IMR-90 (cell line): ENCODE results near the gene NSUN6. TPM values are rescaled to one million over a fixed set of nuclear protein-coding genes. Genes with fewer than 3 reads are reported as not detected.

Source experiments
- ATAC-seq: fragments of 200-7000 bp; cut with Tn5 transposase; 2 replicates; pipeline ENCODE4 v1.9.1; 2020; ENCODE audit warnings: low read depth, mild to moderate bottlenecking, moderate library complexity
- BruUV-seq: library from RNA; stranded (reverse); fragments of 400-500 nt; replicated peaks from 2 replicates; lab custom pipeline; 2021; lab: Mats Ljungman, UMichigan
- CTCF ChIA-PET: fragments of 300-600 bp; formaldehyde crosslinking; extraction: SDS; loops from one replicate; lab custom pipeline; 2021; ENCODE audit warnings: antibody characterized with exemption; lab: Yijun Ruan, JAX
- POLR2A ChIA-PET: fragments of 300-600 bp; sonication (Branson Sonifier 250); formaldehyde crosslinking; loops from one replicate; lab custom pipeline; 2022; ENCODE audit warnings: antibody characterized with exemption; ENCODE audit not compliant: unreplicated experiment; lab: Charles Lee
- DNase-seq: peaks from one replicate; pipeline ENCODE4 v3.0.0; 2013
- H2AFZ ChIP-seq: replicated peaks from 2 replicates; pipeline ENCODE3; 2013; ENCODE audit warnings: low read length, mild to moderate bottlenecking; ENCODE audit not compliant: poor library complexity
- H2AK5ac ChIP-seq: 2 replicates; pipeline ENCODE4 v1.6.1; 2013; ENCODE audit warnings: low read depth, low read length, inconsistent platforms
- H2AK9ac ChIP-seq: replicated peaks from 2 replicates; pipeline ENCODE3; 2013; ENCODE audit warnings: mild to moderate bottlenecking, low read depth, low read length, moderate library complexity; ENCODE audit not compliant: poor library complexity
- H2BK120ac ChIP-seq: 2 replicates; pipeline ENCODE4 v1.6.1; 2013; ENCODE audit warnings: low read depth, low read length, inconsistent platforms
- H2BK15ac ChIP-seq: 3 replicates; pipeline ENCODE4 v1.6.1; 2013; ENCODE audit warnings: low read depth, low read length, inconsistent platforms
- H2BK20ac ChIP-seq: 2 replicates; pipeline ENCODE4 v1.6.1; 2013; ENCODE audit warnings: low read depth, mild to moderate bottlenecking, inconsistent platforms, low read length, moderate library complexity
- H2BK5ac ChIP-seq: 2 replicates; pipeline ENCODE4 v1.6.1; 2013; ENCODE audit warnings: mild to moderate bottlenecking, low read depth, low read length, inconsistent platforms; ENCODE audit not compliant: poor library complexity, severe bottlenecking
- H3K14ac ChIP-seq: replicated peaks from 2 replicates; pipeline ENCODE4 v1.6.1; 2013; ENCODE audit warnings: low read depth, low read length, inconsistent platforms
- H3K18ac ChIP-seq: 2 replicates; pipeline ENCODE4 v1.6.1; 2013; ENCODE audit warnings: low read depth, low read length, control low read depth
- H3K23ac ChIP-seq: 2 replicates; pipeline ENCODE4 v1.6.1; 2013; ENCODE audit warnings: low read depth, low read length, inconsistent platforms
- H3K27ac ChIP-seq: 2 replicates; pipeline ENCODE4 v1.5.1; 2013; ENCODE audit warnings: mild to moderate bottlenecking, control low read depth, low read length; ENCODE audit not compliant: insufficient read depth
- H3K27me3 ChIP-seq: 2 replicates; pipeline ENCODE4 v1.6.1; 2013; ENCODE audit warnings: low read length; ENCODE audit not compliant: control insufficient read depth, insufficient read depth
- H3K36me3 ChIP-seq: 2 replicates; pipeline ENCODE4 v1.6.1; 2013; ENCODE audit warnings: low read length, mixed read lengths; ENCODE audit not compliant: control insufficient read depth, insufficient read depth
- H3K4ac ChIP-seq: 2 replicates; pipeline ENCODE4 v1.6.1; 2013; ENCODE audit warnings: low read depth, low read length, inconsistent platforms
- H3K4me1 ChIP-seq: 2 replicates; pipeline ENCODE4 v1.6.1; 2013; ENCODE audit warnings: low read length, mixed read lengths; ENCODE audit not compliant: control insufficient read depth, insufficient read depth
- H3K4me2 ChIP-seq: 2 replicates; pipeline ENCODE4 v1.6.1; 2013; ENCODE audit warnings: low read depth, mild to moderate bottlenecking, control low read depth, low read length, moderate library complexity
- H3K4me3 ChIP-seq: 2 replicates; pipeline ENCODE4 v1.5.1; 2013; ENCODE audit warnings: low read depth, mild to moderate bottlenecking, control low read depth, low read length, moderate library complexity; ENCODE audit not compliant: insufficient read depth
- H3K56ac ChIP-seq: 2 replicates; pipeline ENCODE4 v1.6.1; 2013; ENCODE audit warnings: low read length, inconsistent platforms; ENCODE audit not compliant: insufficient read depth; ENCODE audit errors: extremely low read depth
- H3K79me1 ChIP-seq, 2 experiments: 2 replicates each; pipeline ENCODE4 v1.6.1; 2013; ENCODE audit warnings: low read length in 2 of 2, inconsistent platforms in 1 of 2, low read depth in 1 of 2
- H3K9ac ChIP-seq: 2 replicates; pipeline ENCODE4 v1.6.1; 2013; ENCODE audit warnings: low read depth, low read length, control low read depth
- H3K9me1 ChIP-seq: 2 replicates; pipeline ENCODE4 v1.6.1; 2013; ENCODE audit warnings: low read length, inconsistent platforms; ENCODE audit not compliant: insufficient read depth
- H3K9me3 ChIP-seq: 2 replicates; pipeline ENCODE4 v1.6.1; 2013; ENCODE audit warnings: low read length; ENCODE audit not compliant: control insufficient read depth, insufficient read depth
- H4K20me1 ChIP-seq: 2 replicates; pipeline ENCODE4 v1.6.1; 2013; ENCODE audit warnings: low read length, inconsistent platforms; ENCODE audit not compliant: insufficient read depth
- H4K5ac ChIP-seq: 2 replicates; pipeline ENCODE4 v1.6.1; 2013; ENCODE audit warnings: mild to moderate bottlenecking, low read depth, low read length, control low read depth
- H4K8ac ChIP-seq, 2 experiments: 2 replicates each; pipeline ENCODE4 v1.6.1; 2013; ENCODE audit warnings: low read depth in 2 of 2, low read length in 2 of 2, control low read depth in 1 of 2, inconsistent platforms in 1 of 2
- H4K91ac ChIP-seq: 2 replicates; pipeline ENCODE4 v1.6.1; 2013; ENCODE audit warnings: low read depth, low read length, inconsistent platforms; ENCODE audit not compliant: insufficient read depth
- BHLHE40 ChIP-seq: fragments of 150-350 bp; IDR thresholded peaks from 2 replicates; pipeline ENCODE4 v1.6.1; 2016; ENCODE audit warnings: mild to moderate bottlenecking, low read depth, low read length
- CEBPB ChIP-seq: IDR thresholded peaks from 2 replicates; pipeline ENCODE4 v1.6.1; 2012; ENCODE audit warnings: low read depth, low read length, improper control_type of control experiment
- CHD1 ChIP-seq: IDR thresholded peaks from 2 replicates; pipeline ENCODE4 v1.6.1; 2012; ENCODE audit warnings: low read depth, low read length, improper control_type of control experiment
- CTCF ChIP-seq: conservative IDR thresholded peaks from 2 replicates; pipeline ENCODE4 v1.5.1; 2012; ENCODE audit warnings: mild to moderate bottlenecking, low read depth, low read length, improper control_type of control experiment
- FOS ChIP-seq: fragments of 150-350 bp; IDR thresholded peaks from 2 replicates; pipeline ENCODE4 v1.6.1; 2016; ENCODE audit warnings: low read depth, low read length
- MAFK ChIP-seq: IDR thresholded peaks from 2 replicates; pipeline ENCODE4 v1.6.1; 2012; ENCODE audit warnings: low read depth, low read length, improper control_type of control experiment
- MAZ ChIP-seq: IDR thresholded peaks from 2 replicates; pipeline ENCODE4 v1.6.1; 2012; ENCODE audit warnings: low read depth, mild to moderate bottlenecking, low read length, improper control_type of control experiment, moderate library complexity, borderline replicate concordance
- MXI1 ChIP-seq: IDR thresholded peaks from 2 replicates; pipeline ENCODE4 v1.6.1; 2012; ENCODE audit warnings: low read depth, mild to moderate bottlenecking, low read length, moderate library complexity, borderline replicate concordance
- NFE2L2 ChIP-seq: fragments of 150-350 bp; IDR thresholded peaks from 2 replicates; pipeline ENCODE4 v1.6.1; 2016; ENCODE audit warnings: low read depth, mild to moderate bottlenecking, low read length
- POLR2A ChIP-seq: IDR thresholded peaks from 2 replicates; pipeline ENCODE4 v1.6.1; 2012; ENCODE audit warnings: mild to moderate bottlenecking, low read depth, low read length
- RAD21 ChIP-seq: IDR thresholded peaks from 2 replicates; pipeline ENCODE4 v1.6.1; 2012; ENCODE audit warnings: low read length, improper control_type of control experiment
- RCOR1 ChIP-seq: IDR thresholded peaks from 2 replicates; pipeline ENCODE4 v1.6.1; 2012; ENCODE audit warnings: mild to moderate bottlenecking, low read length, improper control_type of control experiment; ENCODE audit not compliant: insufficient replicate concordance
- RFX5 ChIP-seq: IDR thresholded peaks from 2 replicates; pipeline ENCODE4 v1.8.0; 2012; ENCODE audit warnings: low read depth, mild to moderate bottlenecking, low read length, moderate library complexity
- SMC3 ChIP-seq: fragments of 150-350 bp; IDR thresholded peaks from 2 replicates; pipeline ENCODE4 v1.6.1; 2016; ENCODE audit warnings: low read depth, mild to moderate bottlenecking, antibody characterized with exemption, low read length, moderate library complexity
- USF2 ChIP-seq: fragments of 150-350 bp; IDR thresholded peaks from 2 replicates; pipeline ENCODE4 v1.6.1; 2017; ENCODE audit warnings: mild to moderate bottlenecking, antibody characterized with exemption, low read length, low read depth
- WGBS, 2 experiments: methylation state at CpG; one replicate each; pipeline versions ENCODE4 v1.1.5 to v1.1.7; 2013; ENCODE audit warnings: missing lambda C conversion rate in 2 of 2; ENCODE audit not compliant: insufficient read length in 1 of 2; ENCODE audit errors: extremely low coverage in 2 of 2; 5-methylcytosine and 5-hydroxymethylcytosine counted together
- dilution Hi-C: fragments of 300-500 bp; cut with HindIII; formaldehyde crosslinking; loops from one replicate; pipeline ENCODE4 v1.14.3; 2018; ENCODE audit warnings: low sequenced_read_pairs; ENCODE audit not compliant: unreplicated experiment
- in situ Hi-C: fragments of 300-500 bp; cut with MboI; formaldehyde crosslinking; loops from 3 replicates; pipeline ENCODE4 v1.14.3; 2019; ENCODE audit warnings: low sequenced_read_pairs, inconsistent platforms, mixed read lengths
- intact Hi-C: fragments of 100-400 bp; cut with micrococcal nuclease; formaldehyde crosslinking; loops from 2 replicates; pipeline ENCODE4 v1.10.0; 2022
- polyA plus RNA-seq, 3 experiments: library from polyadenylated mRNA; depleted of rRNA; stranded (reverse); fragments of >200 nt; gene quantifications; 2 replicates each; pipeline ENCODE4 v1.2.3, GENCODE V29; 2012; ENCODE audit warnings: low replicate concordance in 1 of 3
- total RNA-seq: library from RNA; depleted of rRNA; stranded (reverse); fragments of >200 nt; gene quantifications from 2 replicates; pipeline ENCODE4 v1.2.3, GENCODE V29; 2012
- TF ChIP-seq, protein P1 (sequence below): fragments of 150-350 bp; IDR thresholded peaks from 2 replicates; pipeline ENCODE4 v1.6.1; 2016; ENCODE audit warnings: low read depth, mild to moderate bottlenecking, low read length, moderate library complexity, borderline replicate concordance

NSUN6 gene
- total and polyA plus RNA-seq, 2 of the 4 experiments (the other 2 are of a cell fraction), result 4.6 to 11.5 TPM

GRCh38 chr10:18551473-18551872 is 99.9 kb downstream of the NSUN6 start:
- Histone ChIP-seq H3K36me3 (0 out of 2 replicates have a peak, but pooled peaks cover 2% of the 10 kb centered on the region), H4K91ac (no peak overlapping the region), H4K5ac (no peak overlapping the region), H2BK20ac (no peak overlapping the region), H3K79me1 (no peaks in the 10 kb centered on the region), H3K4me1 (no peaks in the 10 kb centered on the region), H2BK5ac (no peak overlapping the region), H3K9me3 (no peaks in the 10 kb centered on the region), H2AFZ (no peak overlapping the region), H3K56ac (no peak overlapping the region), H3K4ac (no peak overlapping the region), H4K8ac (no peak overlapping the region), H2AK5ac (no peak overlapping the region), H2BK15ac (no peak overlapping the region), H2AK9ac (no peak overlapping the region), H3K4me3 (no peak overlapping the region), H3K27me3 (no peaks in the 10 kb centered on the region), H4K20me1 (no peaks in the 10 kb centered on the region), H3K14ac (no peak overlapping the region), H3K4me2 (no peak overlapping the region), H3K23ac (no peak overlapping the region), H3K9me1 (no peaks in the 10 kb centered on the region), H2BK120ac (no peak overlapping the region), H3K27ac (no peak overlapping the region), H3K9ac (no peak overlapping the region), H3K18ac (no peak overlapping the region)
- DNase-seq (no peak), ATAC-seq (no peak)
- in situ Hi-C loops, result no loop called here
- no peak for TF ChIP-seq NFE2L2
- TF ChIP-seq RFX5, result no peak
- TF ChIP-seq MXI1, result no peak
- no peak for TF ChIP-seq CTCF
- no peak for TF ChIP-seq BHLHE40
- no peak for TF ChIP-seq MAZ
- no peak for TF ChIP-seq POLR2A
- no peak for TF ChIP-seq USF2
- TF ChIP-seq, protein P1, sequence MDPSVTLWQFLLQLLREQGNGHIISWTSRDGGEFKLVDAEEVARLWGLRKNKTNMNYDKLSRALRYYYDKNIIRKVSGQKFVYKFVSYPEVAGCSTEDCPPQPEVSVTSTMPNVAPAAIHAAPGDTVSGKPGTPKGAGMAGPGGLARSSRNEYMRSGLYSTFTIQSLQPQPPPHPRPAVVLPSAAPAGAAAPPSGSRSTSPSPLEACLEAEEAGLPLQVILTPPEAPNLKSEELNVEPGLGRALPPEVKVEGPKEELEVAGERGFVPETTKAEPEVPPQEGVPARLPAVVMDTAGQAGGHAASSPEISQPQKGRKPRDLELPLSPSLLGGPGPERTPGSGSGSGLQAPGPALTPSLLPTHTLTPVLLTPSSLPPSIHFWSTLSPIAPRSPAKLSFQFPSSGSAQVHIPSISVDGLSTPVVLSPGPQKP, result no peak
- TF ChIP-seq FOS, result no peak
- no peak for TF ChIP-seq RAD21
- no peak for TF ChIP-seq MAFK
- no peak for TF ChIP-seq CEBPB
- no peak for TF ChIP-seq SMC3
- TF ChIP-seq CHD1, result no peak
- no peak for TF ChIP-seq RCOR1
- no TSS peak for BruUV-seq
- ChIA-PET POLR2A (no interaction called here), CTCF (no interaction called here)
- dilution Hi-C loops, result no loop called here
- intact Hi-C loops, result no loop called here
- WGBS, 2 experiments, result no CpG with 5 or more reads among the region's 2 CpGs
